Fibroblast of skin of right biceps (primary cell): Measurements from ENCODE around the gene PEA15.
A peak's percentile ranks its signal among the peaks of the same experiment; 100 is the strongest.

Experiments used
- DNase-seq: peaks from one replicate; pipeline ENCODE4 v3.0.0-alpha.2; 2013

Gene PEA15

GRCh38 chr1:160209321-160210046, 4.3 kb downstream of the PEA15 start:
- no peak for DNase-seq

- DNase-seq, result no peak
Observed at GRCh38 chr1:160210561-160210960, 5.4 kb downstream of the PEA15 start.

- DNase-seq, result peak; percentile 26
Observed at GRCh38 chr1:160211046-160211790, 6.0 kb downstream of the PEA15 start.

GRCh38 chr1:160214481-160215140, 9.4 kb downstream of the PEA15 start:
- no peak for DNase-seq

GRCh38 chr1:160216301-160216700, 11.1 kb downstream of the PEA15 start:
- DNase-seq, result no peak

- no peak for DNase-seq
Observed at GRCh38 chr1:160217481-160218051, 12.4 kb downstream of the PEA15 start.

GRCh38 chr1:160219062-160219929, 14.1 kb downstream of the PEA15 start:
- peak; percentile 63 for DNase-seq

- DNase-seq, result no peak
Observed at GRCh38 chr1:160220301-160220700, 15.1 kb downstream of the PEA15 start.

- no peak for DNase-seq
Observed at GRCh38 chr1:160221089-160221488, 15.9 kb downstream of the PEA15 start.

- peak; percentile 79 for DNase-seq
Observed at GRCh38 chr1:160222546-160222945, 17.4 kb downstream of the PEA15 start.

GRCh38 chr1:160224606-160225005, 19.4 kb downstream of the PEA15 start:
- no peak for DNase-seq

- no peak for DNase-seq
Observed at GRCh38 chr1:160225345-160225744, 20.2 kb downstream of the PEA15 start.

GRCh38 chr1:160226623-160227022, 21.4 kb downstream of the PEA15 start:
- no peak for DNase-seq

GRCh38 chr1:160227034-160227433, 21.9 kb downstream of the PEA15 start:
- DNase-seq, result no peak

- no peak for DNase-seq
Observed at GRCh38 chr1:160227561-160227960, 22.4 kb downstream of the PEA15 start.

- DNase-seq, result no peak
Observed at GRCh38 chr1:160228431-160228830, 23.2 kb downstream of the PEA15 start.

GRCh38 chr1:160232911-160233310, 27.7 kb downstream of the PEA15 start:
- DNase-seq, result no peak

GRCh38 chr1:160236806-160237205, 31.6 kb downstream of the PEA15 start:
- no peak for DNase-seq

GRCh38 chr1:160237558-160237957, 32.4 kb downstream of the PEA15 start:
- DNase-seq, result no peak

GRCh38 chr1:160238408-160238807, 33.2 kb downstream of the PEA15 start:
- DNase-seq, result no peak

GRCh38 chr1:160239582-160240299, 34.6 kb downstream of the PEA15 start:
- DNase-seq, result no peak

GRCh38 chr1:160243767-160244166, 38.6 kb downstream of the PEA15 start:
- no peak for DNase-seq
